ENCODE results near the gene IRS1.

Gene IRS1

GRCh38 chr2:226777611-226778010, 22.0 kb downstream of the IRS1 start:
- H3K4me3 ChIP-seq (ENCODE audit: insufficient read depth, low read length, poor library complexity, severe bottlenecking), result no peak overlapping the region
- no peak overlapping the region for H3K27ac ChIP-seq (ENCODE audit: low read depth, low read length)
- H2AFZ ChIP-seq (ENCODE audit: low read depth, low read length, severe bottlenecking), result no peak overlapping the region
- TF ChIP-seq EZH2phosphoT487 (conservative IDR thresholded peaks at IDR 0.05; ENCODE audit: low read length), result no peak
- no peak for TF ChIP-seq CTCF (IDR thresholded peaks at IDR 0.05; ENCODE audit: insufficient read depth, low read length, poor library complexity, severe bottlenecking)
- no peaks in the 10 kb centered on the region for H3K9me2 ChIP-seq (replicated peaks; ENCODE audit: insufficient read depth, low read length)
- no peak overlapping the region for H3K9ac ChIP-seq (ENCODE audit: low read length)
- no peak overlapping the region for H3K4me2 ChIP-seq (ENCODE audit: low read depth, low read length, poor library complexity, severe bottlenecking)
- peaks cover 8% of the 10 kb centered on the region; the same call in 1 of the 2 replicates for H3F3A ChIP-seq (ENCODE audit: insufficient read depth)
- H4K20me1 ChIP-seq (ENCODE audit: low read depth, low read length), result no peaks in the 10 kb centered on the region
- H3K36me3 ChIP-seq (ENCODE audit: low read length), result no peaks in the 10 kb centered on the region
- no peaks in the 10 kb centered on the region for H3K79me2 ChIP-seq (ENCODE audit: insufficient read depth, low read length)
- no peaks in the 10 kb centered on the region for H3K27me3 ChIP-seq (ENCODE audit: low read length)
- H3K9me3 ChIP-seq (ENCODE audit: insufficient read depth, low read length), result no peaks in the 10 kb centered on the region

- Histone ChIP-seq H3K27me3 (ENCODE audit: low read length) (no peaks in the 10 kb centered on the region), H3K9me2 (replicated peaks; ENCODE audit: insufficient read depth, low read length) (no peaks in the 10 kb centered on the region), H2AFZ (ENCODE audit: low read depth, low read length, severe bottlenecking) (no peak overlapping the region), H3K79me2 (ENCODE audit: insufficient read depth, low read length) (no peaks in the 10 kb centered on the region), H3K9ac (ENCODE audit: low read length) (no peak overlapping the region), H3K27ac (ENCODE audit: low read depth, low read length) (no peak overlapping the region), H4K20me1 (ENCODE audit: low read depth, low read length) (no peaks in the 10 kb centered on the region), H3K36me3 (ENCODE audit: low read length) (no peaks in the 10 kb centered on the region), H3K4me2 (ENCODE audit: low read depth, low read length, poor library complexity, severe bottlenecking) (no peak overlapping the region), H3K9me3 (ENCODE audit: insufficient read depth, low read length) (no peaks in the 10 kb centered on the region), H3F3A (ENCODE audit: insufficient read depth) (peaks cover 17% of the 10 kb centered on the region), H3K4me3 (ENCODE audit: insufficient read depth, low read length, poor library complexity, severe bottlenecking) (no peak overlapping the region)
- TF ChIP-seq CTCF (IDR thresholded peaks at IDR 0.05; ENCODE audit: insufficient read depth, low read length, poor library complexity, severe bottlenecking) (no peak), EZH2phosphoT487 (conservative IDR thresholded peaks at IDR 0.05; ENCODE audit: low read length) (no peak)
These were observed 23.5 kb downstream of the IRS1 start for GRCh38 chr2:226776104-226776503.

- no peak overlapping the region for H3K27ac ChIP-seq (ENCODE audit: low read depth, low read length)
- no peaks in the 10 kb centered on the region for H3K27me3 ChIP-seq (ENCODE audit: low read length)
- no peak overlapping the region for H3K4me2 ChIP-seq (ENCODE audit: low read depth, low read length, poor library complexity, severe bottlenecking)
- peaks cover 17% of the 10 kb centered on the region for H3F3A ChIP-seq (ENCODE audit: insufficient read depth)
- H3K79me2 ChIP-seq (ENCODE audit: insufficient read depth, low read length), result no peaks in the 10 kb centered on the region
- no peaks in the 10 kb centered on the region for H3K36me3 ChIP-seq (ENCODE audit: low read length)
- no peak overlapping the region for H3K9ac ChIP-seq (ENCODE audit: low read length)
- TF ChIP-seq EZH2phosphoT487 (conservative IDR thresholded peaks at IDR 0.05; ENCODE audit: low read length), result no peak
- no peak for TF ChIP-seq CTCF (IDR thresholded peaks at IDR 0.05; ENCODE audit: insufficient read depth, low read length, poor library complexity, severe bottlenecking)
- H4K20me1 ChIP-seq (ENCODE audit: low read depth, low read length), result no peaks in the 10 kb centered on the region
- H3K9me2 ChIP-seq (replicated peaks; ENCODE audit: insufficient read depth, low read length), result no peaks in the 10 kb centered on the region
- H3K4me3 ChIP-seq (ENCODE audit: insufficient read depth, low read length, poor library complexity, severe bottlenecking), result no peak overlapping the region
- no peak overlapping the region for H2AFZ ChIP-seq (ENCODE audit: low read depth, low read length, severe bottlenecking)
- H3K9me3 ChIP-seq (ENCODE audit: insufficient read depth, low read length), result no peaks in the 10 kb centered on the region
These were observed 24.5 kb downstream of the IRS1 start for GRCh38 chr2:226775032-226775509.

Data from SU-DHL-6 (cell line).